Lung (tissue), 12 donors: Measurements from ENCODE around the gene MN1. TPM values are rescaled to one million over a fixed set of nuclear protein-coding genes. Genes with fewer than 3 reads are reported as not detected.

Experiments
- ATAC-seq: fragments of 200-7000 bp; cut with Tn5 transposase; one replicate; pipeline ENCODE4 v1.9.1; 2020; ENCODE audit warnings: moderate number of reproducible peaks; ENCODE audit not compliant: insufficient read depth, low FRiP score
- DNase-seq, 3 donors: peaks; one replicate each; pipeline ENCODE4 v3.0.0-alpha.2; 2013 to 2017
- H3K27ac ChIP-seq, 2 donors: one replicate each; pipeline ENCODE4 v1.5.1; 2013; ENCODE audit warnings: mild to moderate bottlenecking in 2 of 2, moderate library complexity in 2 of 2, control low read depth in 1 of 2, inconsistent platforms in 1 of 2, low read depth in 1 of 2, low read length in 1 of 2
- H3K27me3 ChIP-seq, 3 donors: one replicate each; pipeline ENCODE4 v1.5.1; 2013; ENCODE audit warnings: low read length in 2 of 3; ENCODE audit not compliant: control insufficient read depth in 3 of 3, insufficient read depth in 3 of 3
- H3K36me3 ChIP-seq, 4 donors: one replicate each; pipeline ENCODE4 v1.5.1; 2013; ENCODE audit warnings: low read length in 4 of 4, mild to moderate bottlenecking in 1 of 4, moderate library complexity in 1 of 4; ENCODE audit not compliant: control insufficient read depth in 4 of 4, insufficient read depth in 4 of 4
- H3K4me1 ChIP-seq, 5 donors: one replicate each; pipeline ENCODE4 v1.5.1; 2013; ENCODE audit warnings: low read length in 5 of 5, mild to moderate bottlenecking in 2 of 5, moderate library complexity in 1 of 5; ENCODE audit not compliant: control insufficient read depth in 5 of 5, insufficient read depth in 5 of 5
- H3K4me3 ChIP-seq: one replicate; pipeline ENCODE4 v1.5.1; 2013; ENCODE audit warnings: mild to moderate bottlenecking, control low read depth, moderate library complexity
- H3K9ac ChIP-seq, 2 donors: one replicate each; pipeline ENCODE4 v1.5.1; 2013; ENCODE audit warnings: low read length in 2 of 2, control low read depth in 1 of 2; ENCODE audit not compliant: insufficient read depth in 1 of 2
- H3K9me3 ChIP-seq, 4 donors: one replicate each; pipeline ENCODE4 v1.5.1; 2013; ENCODE audit warnings: low read length in 3 of 4, mild to moderate bottlenecking in 1 of 4, moderate library complexity in 1 of 4; ENCODE audit not compliant: control insufficient read depth in 4 of 4, insufficient read depth in 3 of 4
- WGBS, 2 donors: extraction: QIAGEN DNeasy Blood & Tissue Kit; methylation state at CpG; one replicate each; pipeline ENCODE4 v1.1.7; 2013; 5-methylcytosine and 5-hydroxymethylcytosine counted together
- polyA plus RNA-seq, 2 donors: library from polyadenylated mRNA; stranded (reverse); fragments of 200-250 nt; gene quantifications; one replicate each; pipeline ENCODE4 v1.2.1, GENCODE V29; 2013
- total RNA-seq, 2 donors: library from RNA; depleted of rRNA in 1 of 2; stranded (reverse); fragments of >200 nt in 1 of 2; gene quantifications; one replicate each; pipeline ENCODE4 v1.2.1, GENCODE V29; 2014 to 2021
- TF ChIP-seq, protein P1 (sequence below): IDR thresholded peaks from 2 replicates; pipeline ENCODE4 v1.5.1; 2012; ENCODE audit warnings: mild to moderate bottlenecking; ENCODE audit errors: control extremely low read depth, extremely low read depth
- donor health status: control.
- donor health status: control.
- donor health status: Bipolar disorder and iron deficiency.
- donor health status: healthy.
- donor health status: DM: yes; HTN: yes; CAD: no.

The MN1 gene
- total and polyA plus RNA-seq, 4 donors = 2.4 to 6.5 (median 3.6) TPM

DNA sequence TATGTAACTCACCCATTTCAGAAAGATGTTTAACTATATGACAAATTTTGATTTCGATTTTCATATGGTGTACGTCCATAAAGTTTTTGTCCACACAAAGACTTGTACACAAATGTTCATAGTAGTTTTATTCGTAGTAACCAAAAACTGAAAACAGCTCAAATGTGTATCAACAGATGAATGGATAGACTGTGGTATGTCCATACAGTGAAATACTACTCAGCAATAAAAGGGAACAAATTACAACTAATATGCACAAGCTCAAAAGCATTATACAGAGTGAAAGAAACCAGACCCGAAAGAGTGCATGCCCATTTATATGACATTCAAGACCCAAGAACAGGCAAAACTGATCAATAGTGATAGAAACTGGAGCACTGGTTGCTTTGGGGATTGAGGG is 64.0 kb downstream of the MN1 start:
- 92 to 96% methylated on average over 4 of the region's 4 CpGs for WGBS, 2 donors
- TF ChIP-seq, protein P1, sequence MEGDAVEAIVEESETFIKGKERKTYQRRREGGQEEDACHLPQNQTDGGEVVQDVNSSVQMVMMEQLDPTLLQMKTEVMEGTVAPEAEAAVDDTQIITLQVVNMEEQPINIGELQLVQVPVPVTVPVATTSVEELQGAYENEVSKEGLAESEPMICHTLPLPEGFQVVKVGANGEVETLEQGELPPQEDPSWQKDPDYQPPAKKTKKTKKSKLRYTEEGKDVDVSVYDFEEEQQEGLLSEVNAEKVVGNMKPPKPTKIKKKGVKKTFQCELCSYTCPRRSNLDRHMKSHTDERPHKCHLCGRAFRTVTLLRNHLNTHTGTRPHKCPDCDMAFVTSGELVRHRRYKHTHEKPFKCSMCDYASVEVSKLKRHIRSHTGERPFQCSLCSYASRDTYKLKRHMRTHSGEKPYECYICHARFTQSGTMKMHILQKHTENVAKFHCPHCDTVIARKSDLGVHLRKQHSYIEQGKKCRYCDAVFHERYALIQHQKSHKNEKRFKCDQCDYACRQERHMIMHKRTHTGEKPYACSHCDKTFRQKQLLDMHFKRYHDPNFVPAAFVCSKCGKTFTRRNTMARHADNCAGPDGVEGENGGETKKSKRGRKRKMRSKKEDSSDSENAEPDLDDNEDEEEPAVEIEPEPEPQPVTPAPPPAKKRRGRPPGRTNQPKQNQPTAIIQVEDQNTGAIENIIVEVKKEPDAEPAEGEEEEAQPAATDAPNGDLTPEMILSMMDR = no peak
- H3K4me1 ChIP-seq = no peaks in the 10 kb centered on the region
- no peaks in the 10 kb centered on the region for H3K36me3 ChIP-seq
- ATAC-seq (no peak), DNase-seq (no peak)
- H3K27ac ChIP-seq = no peak overlapping the region
- peaks cover 0 to 5% (median 2%) of the 10 kb centered on the region in 4 donors for H3K9me3 ChIP-seq
- no peak overlapping the region for H3K9ac ChIP-seq
- H3K27me3 ChIP-seq = no peaks in the 10 kb centered on the region
- no peak overlapping the region for H3K4me3 ChIP-seq

DNA sequence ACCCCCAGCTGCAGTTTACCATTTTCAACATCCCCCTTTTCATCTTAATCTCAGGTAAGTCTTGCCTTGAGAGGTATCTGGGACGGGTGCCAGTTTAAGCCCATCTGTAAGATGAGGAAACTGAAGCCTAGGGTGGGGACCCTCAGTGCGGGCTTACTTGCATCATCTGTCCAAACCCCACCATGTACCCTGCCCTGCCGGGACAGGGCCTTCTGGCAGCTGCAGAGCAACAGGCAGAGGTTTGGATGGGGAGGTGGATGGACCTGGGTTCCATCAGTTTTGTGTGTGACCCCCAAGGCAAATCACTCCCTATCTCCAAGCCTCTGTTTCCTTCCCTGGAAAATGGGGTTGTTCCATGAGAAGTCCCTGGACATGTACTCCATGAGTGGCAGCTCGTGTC is 67.5 kb downstream of the MN1 start:
- no peak overlapping the region for H3K27ac ChIP-seq
- no peaks in the 10 kb centered on the region for H3K36me3 ChIP-seq
- no peak for ATAC-seq
- whole genome bisulfite sequencing, 2 donors = 89 to 90% methylated on average over 4 of the region's 4 CpGs
- H3K4me1 ChIP-seq = peaks cover 0 to 1% (median 0%) of the 10 kb centered on the region in 5 donors
- no peak overlapping the region for H3K9ac ChIP-seq
- TF ChIP-seq, protein P1 = no peak
- H3K4me3 ChIP-seq = no peak overlapping the region
- no peaks in the 10 kb centered on the region for H3K9me3 ChIP-seq
- DNase-seq = no peak
- no peaks in the 10 kb centered on the region for H3K27me3 ChIP-seq

DNA sequence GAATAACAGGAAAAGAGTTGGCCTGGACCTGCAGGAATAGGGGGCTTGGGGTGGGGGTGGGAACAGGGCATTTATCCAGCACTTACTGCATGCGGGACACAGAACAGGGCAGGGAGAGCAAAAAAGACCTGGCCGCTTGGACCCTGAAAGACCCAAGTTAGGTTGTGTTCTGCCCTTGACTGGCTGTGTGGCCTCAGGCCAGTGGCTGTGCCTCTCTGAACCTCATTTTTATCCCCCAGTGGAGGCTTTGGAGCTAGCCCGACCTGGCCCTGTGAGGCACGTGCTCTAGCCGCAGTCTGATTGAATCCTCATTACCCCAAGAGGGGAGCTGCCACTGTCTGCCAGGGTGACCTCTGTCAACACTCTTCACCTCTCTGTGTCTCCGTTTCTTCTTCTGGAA is 68.7 kb downstream of the MN1 start:
- TF ChIP-seq, protein P1 = no peak
- Histone ChIP-seq H3K27ac (no peak overlapping the region), H3K9ac (no peak overlapping the region), H3K9me3 (no peaks in the 10 kb centered on the region), H3K4me1 (peaks cover 0 to 1% (median 0%) of the 10 kb centered on the region in 5 donors), H3K27me3 (no peaks in the 10 kb centered on the region), H3K36me3 (no peaks in the 10 kb centered on the region), H3K4me3 (no peak overlapping the region)
- WGBS, 2 donors = 86 to 92% methylated on average over 6 of the region's 6 CpGs
- DNase-seq (no peak), ATAC-seq (no peak)

DNA sequence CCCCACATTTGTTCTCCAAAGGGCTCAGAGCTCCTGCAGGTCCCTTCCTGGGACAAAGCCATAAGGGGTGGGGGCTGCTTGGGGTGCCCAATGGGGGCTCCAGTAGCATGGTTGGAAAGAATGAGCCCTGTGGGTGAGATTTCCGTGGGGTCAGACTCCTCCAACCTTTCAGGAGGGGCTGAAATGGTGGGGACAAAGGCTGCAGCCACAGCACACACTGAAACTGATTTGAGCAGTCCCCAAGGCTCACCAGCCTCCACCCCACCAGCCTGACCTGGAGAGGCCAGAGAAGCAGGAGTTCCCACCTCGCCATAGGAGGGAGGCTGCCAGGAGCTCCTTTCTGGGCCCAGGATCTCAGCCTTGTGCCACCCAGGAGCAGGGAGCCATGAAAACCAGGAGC is 69.2 kb downstream of the MN1 start:
- no peak overlapping the region for H3K4me3 ChIP-seq
- H3K9ac ChIP-seq = no peak overlapping the region
- no peak for ATAC-seq
- TF ChIP-seq, protein P1 = no peak
- peaks cover 0 to 1% (median 0%) of the 10 kb centered on the region in 5 donors for H3K4me1 ChIP-seq
- no peak for DNase-seq
- no peak overlapping the region for H3K27ac ChIP-seq
- no peaks in the 10 kb centered on the region for H3K9me3 ChIP-seq
- H3K27me3 ChIP-seq = no peaks in the 10 kb centered on the region
- no peaks in the 10 kb centered on the region for H3K36me3 ChIP-seq
- 82 to 90% methylated on average over 2 of the region's 2 CpGs for WGBS, 2 donors
